HepG2 (cell line): ENCODE results near the gene CISTR. TPM values are rescaled to one million over a fixed set of nuclear protein-coding genes. Genes with fewer than 3 reads are reported as not detected.
A peak's percentile ranks its signal among the peaks of the same experiment; 100 is the strongest.

ENCODE experiments used
- ATAC-seq: fragments of 200-7000 bp; cut with Tn5 transposase; 3 replicates; pipeline ENCODE4 v1.9.1; 2020; ENCODE audit warnings: mild to moderate bottlenecking, moderate library complexity
- Bru-seq: library from RNA; stranded (reverse); fragments of 400-500 nt; gene quantifications from one replicate; lab custom pipeline; 2021; lab: Mats Ljungman, UMichigan
- BruChase-seq, 2 experiments: library from RNA; stranded (reverse); fragments of 400-500 nt; gene quantifications; one replicate each; lab custom pipeline; 2021; lab: Mats Ljungman, UMichigan
- BruUV-seq: library from RNA; stranded (reverse); fragments of 400-500 nt; replicated peaks from 2 replicates; lab custom pipeline; 2021; lab: Mats Ljungman, UMichigan
- CTCF ChIA-PET: fragments of 300-600 bp; formaldehyde crosslinking; extraction: SDS; loops from one replicate; lab custom pipeline; 2021; ENCODE audit warnings: low total read pairs, inconsistent platforms, low intra/inter-chr PET ratio; lab: Yijun Ruan, JAX
- POLR2A ChIA-PET: fragments of 350-600 bp; sonication (Branson Sonifier 250); formaldehyde crosslinking; loops from one replicate; lab custom pipeline; 2020; ENCODE audit warnings: antibody characterized with exemption, inconsistent platforms; lab: Yijun Ruan, JAX
- DNase-seq: peaks from one replicate; pipeline ENCODE4 v3.0.0-alpha.2; 2015; ENCODE audit warnings: low spot score
- FAIRE-seq: peaks from 3 replicates; lab custom pipeline; 2011; peaks lifted over from hg19 to GRCh38; lab: Jason Lieb, UNC
- H2AFZ ChIP-seq: one replicate; pipeline ENCODE4 v1.6.1; 2011; ENCODE audit warnings: low read length, inconsistent platforms
- H3K27ac ChIP-seq: fragments of 300-600 bp; 3 replicates; pipeline ENCODE4 v1.8.0; 2011; ENCODE audit warnings: mixed run types, mild to moderate bottlenecking, mixed read lengths, low read length, inconsistent platforms; ENCODE audit not compliant: insufficient read depth; ENCODE audit errors: extremely low read length
- H3K27me3 ChIP-seq, 2 experiments: fragments of 200-600 bp in 1 of 2; 2 replicates in 1 of 2; 3 replicates in 1 of 2; pipeline versions ENCODE4 v1.6.0 to v1.8.0; 2011; ENCODE audit warnings: low read length in 2 of 2, mild to moderate bottlenecking in 2 of 2, moderate library complexity in 2 of 2, inconsistent platforms in 1 of 2; ENCODE audit not compliant: insufficient read depth in 2 of 2, control insufficient read depth in 1 of 2
- H3K36me3 ChIP-seq, 2 experiments: fragments of 200-600 bp in 1 of 2; replicated peaks in 1 of 2; 2 replicates in 1 of 2; 3 replicates in 1 of 2; pipeline versions ENCODE4 v1.5.1 to v1.8.0; 2011; ENCODE audit warnings: low read length in 2 of 2, inconsistent platforms in 1 of 2; ENCODE audit not compliant: insufficient read depth in 2 of 2, control insufficient read depth in 1 of 2
- H3K4me1 ChIP-seq: 2 replicates; pipeline ENCODE4 v1.5.1; 2012; ENCODE audit warnings: low read length, inconsistent platforms; ENCODE audit not compliant: insufficient read depth
- H3K4me2 ChIP-seq: 2 replicates; pipeline ENCODE4 v1.6.0; 2011; ENCODE audit warnings: low read depth, low read length, inconsistent platforms
- H3K4me3 ChIP-seq, 3 experiments: fragments of 200-600 bp in 1 of 3; sonication (generic), shearing (Covaris generic) in 1 of 3; replicated peaks in 1 of 3; 2 replicates each; pipeline ENCODE4 v1.5.1; 2011 to 2016; ENCODE audit warnings: low read length in 3 of 3, inconsistent platforms in 2 of 3, low read depth in 2 of 3, mild to moderate bottlenecking in 2 of 3, control low read depth in 1 of 3, mixed read lengths in 1 of 3; ENCODE audit not compliant: insufficient read depth in 1 of 3
- H3K79me2 ChIP-seq: one replicate; pipeline ENCODE4 v1.6.1; 2011; ENCODE audit warnings: low read length, inconsistent platforms; ENCODE audit not compliant: insufficient read depth
- H3K9ac ChIP-seq: 2 replicates; pipeline ENCODE4 v1.6.0; 2011; ENCODE audit warnings: mild to moderate bottlenecking, low read depth, low read length, inconsistent platforms; ENCODE audit not compliant: insufficient read depth
- H3K9me3 ChIP-seq: 2 replicates; pipeline ENCODE4 v1.5.1; 2012; ENCODE audit warnings: mild to moderate bottlenecking, low read length
- H4K20me1 ChIP-seq: 2 replicates; pipeline ENCODE4 v1.6.0; 2011; ENCODE audit warnings: inconsistent platforms, mild to moderate bottlenecking, low read length, moderate library complexity; ENCODE audit not compliant: insufficient read depth
- EED ChIP-seq: sonication (generic); formaldehyde crosslinking; IDR thresholded peaks from 2 replicates; pipeline ENCODE4 v1.5.0; 2020; ENCODE audit warnings: mild to moderate bottlenecking, missing genetic modification reagents
- FOSL2 ChIP-seq: sonication (generic); formaldehyde crosslinking; IDR thresholded peaks from 2 replicates; pipeline ENCODE4 v1.4.0; 2020; ENCODE audit warnings: missing genetic modification reagents
- GABPB1 ChIP-seq: IDR thresholded peaks from 2 replicates; pipeline ENCODE4 v1.6.1; 2016; ENCODE audit warnings: mild to moderate bottlenecking, missing genetic modification reagents, moderate library complexity, missing compliant biosample characterization
- GPBP1L1 ChIP-seq: sonication (generic); formaldehyde crosslinking; IDR thresholded peaks from 2 replicates; pipeline ENCODE4 v1.5.0; 2020; ENCODE audit warnings: mild to moderate bottlenecking, missing genetic modification reagents
- HNRNPK ChIP-seq: fragments of 200-400 bp; formaldehyde crosslinking; IDR thresholded peaks from 2 replicates; pipeline ENCODE4 v1.6.1; 2018; ENCODE audit warnings: low read length, low read depth, moderate library complexity, mild to moderate bottlenecking; ENCODE audit not compliant: poor library complexity, severe bottlenecking
- MAX ChIP-seq: IDR thresholded peaks from 2 replicates; pipeline ENCODE4 v1.6.1; 2012; ENCODE audit warnings: inconsistent platforms
- PHB2 ChIP-seq: fragments of 450-650 bp; IDR thresholded peaks from 2 replicates; pipeline ENCODE4 v1.6.1; 2018; ENCODE audit not compliant: partially characterized antibody
- PHF8 ChIP-seq: sonication (generic); formaldehyde crosslinking; IDR thresholded peaks from 2 replicates; pipeline ENCODE4 v1.5.0; 2020; ENCODE audit warnings: missing genetic modification reagents
- SMYD3 ChIP-seq: sonication (generic); formaldehyde crosslinking; IDR thresholded peaks from 2 replicates; pipeline ENCODE4 v1.8.1; 2023; ENCODE audit warnings: mild to moderate bottlenecking, missing genetic modification reagents
- SNRNP70 ChIP-seq: fragments of 200-400 bp; formaldehyde crosslinking; IDR thresholded peaks from 2 replicates; pipeline ENCODE4 v1.6.1; 2017; ENCODE audit warnings: mild to moderate bottlenecking, low read depth, low read length, moderate library complexity
- SRSF1 ChIP-seq: fragments of 200-400 bp; formaldehyde crosslinking; optimal IDR thresholded peaks from 2 replicates; pipeline ENCODE3; 2017; ENCODE audit warnings: mild to moderate bottlenecking, low read depth, low read length, moderate library complexity
- TBX3 ChIP-seq: fragments of 450-650 bp; IDR thresholded peaks from 2 replicates; pipeline ENCODE4 v1.6.1; 2017; ENCODE audit warnings: antibody characterized with exemption, mild to moderate bottlenecking, inconsistent platforms, borderline replicate concordance
- ZMYM4 ChIP-seq: sonication (generic); formaldehyde crosslinking; IDR thresholded peaks from 2 replicates; pipeline ENCODE4 v1.8.1; 2023; ENCODE audit warnings: mild to moderate bottlenecking, missing genetic modification reagents
- ZNF205 ChIP-seq: IDR thresholded peaks from 2 replicates; pipeline ENCODE4 v1.6.1; 2018; ENCODE audit warnings: missing biosample characterization, missing genetic modification reagents
- ZNF333 ChIP-seq: sonication (generic); formaldehyde crosslinking; IDR thresholded peaks from 2 replicates; pipeline ENCODE4 v1.4.0; 2020; ENCODE audit warnings: mild to moderate bottlenecking, missing genetic modification reagents, borderline replicate concordance
- ZNF746 ChIP-seq: sonication (generic); formaldehyde crosslinking; IDR thresholded peaks from 2 replicates; pipeline ENCODE4 v1.8.0; 2022; ENCODE audit warnings: mild to moderate bottlenecking, missing genetic modification reagents
- ZNF777 ChIP-seq: sonication (generic); formaldehyde crosslinking; IDR thresholded peaks from 2 replicates; pipeline ENCODE4 v1.4.0; 2020; ENCODE audit warnings: missing genetic modification reagents
- ZNF790 ChIP-seq: sonication (generic); formaldehyde crosslinking; IDR thresholded peaks from 2 replicates; pipeline ENCODE4 v1.8.0; 2022; ENCODE audit warnings: missing genetic modification reagents, mild to moderate bottlenecking, borderline replicate concordance
- ZNF850 ChIP-seq: sonication (generic); formaldehyde crosslinking; conservative IDR thresholded peaks from 2 replicates; pipeline ENCODE4 v1.9.0; 2021; ENCODE audit warnings: mild to moderate bottlenecking, missing genetic modification reagents
- WGBS: methylation state at CpG from one replicate; pipeline ENCODE4 v1.1.6; 2017; ENCODE audit warnings: low lambda C conversion rate; 5-methylcytosine and 5-hydroxymethylcytosine counted together
- in situ Hi-C: cut with HindIII; loops from 2 replicates; pipeline ENCODE4 v1.10.0; 2017; ENCODE audit warnings: low pct_unique_long_range_greater_than_20kb; ENCODE audit not compliant: extremely low pct_ligation_motif_present
- intact Hi-C: fragments of 100-400 bp; cut with micrococcal nuclease; formaldehyde crosslinking; loops from one replicate; pipeline ENCODE4 v1.10.0; 2022; ENCODE audit not compliant: unreplicated experiment
- long read RNA-seq, 2 experiments: library from RNA in 1 of 2; library from polyadenylated mRNA in 1 of 2; stranded (forward) in 1 of 2; unstranded in 1 of 2; transcript quantifications; one replicate each; pipeline ENCODE4 v2.0.0, GENCODE V29; 2019 to 2022
- polyA minus RNA-seq, 3 experiments: library from RNA; depleted of rRNA, polyadenylated mRNA; stranded (reverse); fragments of >200 nt; gene quantifications; 2 replicates each; pipeline ENCODE4 v1.2.3, GENCODE V29; 2011; ENCODE audit warnings: low replicate concordance in 1 of 3
- polyA plus RNA-seq, 8 experiments: library from polyadenylated mRNA; depleted of rRNA in 3 of 8; stranded (reverse) in 7 of 8; unstranded in 1 of 8; fragments of >200 nt; fragmentation: Illumina TruSeq in 4 of 8; extraction: Trizol in 4 of 8; gene quantifications; 2 replicates each; pipeline versions ENCODE4 v1.2.1 to v1.2.3, GENCODE V29; 2011 to 2016; ENCODE audit warnings: low read depth in 4 of 8, missing spikeins in 1 of 8, mixed read lengths in 1 of 8; ENCODE audit not compliant: insufficient read depth in 1 of 8
- total RNA-seq, 5 experiments: library from RNA; depleted of rRNA; stranded (reverse); fragments of >200 nt; fragmentation: Illumina TruSeq; extraction: Trizol; gene quantifications; 2 replicates each; pipeline ENCODE4 v1.2.3, GENCODE V29; 2016; ENCODE audit warnings: low read depth in 1 of 5

CISTR gene
- total RNA-seq (2016; rRNA removed; fragmentation: Illumina TruSeq; extraction: Trizol): not detected in 2 replicates
- total RNA-seq (2016; cell fraction: cytosol; rRNA removed; fragmentation: Illumina TruSeq; extraction: Trizol; ENCODE audit: low read depth): not detected in 2 replicates
- total RNA-seq (2016; cell fraction: insoluble cytoplasmic fraction; rRNA removed; fragmentation: Illumina TruSeq; extraction: Trizol): not detected in 2 replicates
- total RNA-seq (2016; cell fraction: membrane; rRNA removed; fragmentation: Illumina TruSeq; extraction: Trizol): not detected in 2 replicates
- total RNA-seq (2016; cell fraction: nucleus; rRNA removed; fragmentation: Illumina TruSeq; extraction: Trizol): not detected in 2 replicates
- polyA plus RNA-seq (2011; rRNA removed): not detected in 2 replicates
- not detected in 2 replicates for polyA plus RNA-seq (2011; cell fraction: cytosol; rRNA removed)
- not detected in 2 replicates for polyA plus RNA-seq (2011; cell fraction: nucleus; rRNA removed)
- polyA plus RNA-seq (2012): not detected in 2 replicates
- not detected in 2 replicates for polyA plus RNA-seq (2016; cell fraction: cytosol; fragmentation: Illumina TruSeq; extraction: Trizol; ENCODE audit: low read depth)
- not detected in 2 replicates for polyA plus RNA-seq (2016; cell fraction: insoluble cytoplasmic fraction; fragmentation: Illumina TruSeq; extraction: Trizol; ENCODE audit: low read depth)
- not detected in 2 replicates for polyA plus RNA-seq (2016; cell fraction: membrane; fragmentation: Illumina TruSeq; extraction: Trizol; ENCODE audit: low read depth)
- not detected in 2 replicates for polyA plus RNA-seq (2016; cell fraction: nucleus; fragmentation: Illumina TruSeq; extraction: Trizol; ENCODE audit: insufficient read depth, low read depth)
- not detected in 2 replicates for polyA minus RNA-seq (2011; rRNA and poly(A)+ RNA removed; ENCODE audit: low replicate concordance)
- not detected in 2 replicates for polyA minus RNA-seq (2011; cell fraction: cytosol; rRNA and poly(A)+ RNA removed)
- not detected in 2 replicates for polyA minus RNA-seq (2011; cell fraction: nucleus; rRNA and poly(A)+ RNA removed)
- Bru-seq, nascent RNA: percentile 10 among the genes with signal in this experiment
- BruChase-seq, experiment 1, labeled RNA remaining after a 6-hour chase: percentile 11 among the genes with signal in this experiment
- BruChase-seq, experiment 2, labeled RNA remaining after a 2-hour chase: percentile 10 among the genes with signal in this experiment
- long read RNA-seq, experiment 1: 0 reads
- long read RNA-seq, experiment 2: 0 reads

DNA sequence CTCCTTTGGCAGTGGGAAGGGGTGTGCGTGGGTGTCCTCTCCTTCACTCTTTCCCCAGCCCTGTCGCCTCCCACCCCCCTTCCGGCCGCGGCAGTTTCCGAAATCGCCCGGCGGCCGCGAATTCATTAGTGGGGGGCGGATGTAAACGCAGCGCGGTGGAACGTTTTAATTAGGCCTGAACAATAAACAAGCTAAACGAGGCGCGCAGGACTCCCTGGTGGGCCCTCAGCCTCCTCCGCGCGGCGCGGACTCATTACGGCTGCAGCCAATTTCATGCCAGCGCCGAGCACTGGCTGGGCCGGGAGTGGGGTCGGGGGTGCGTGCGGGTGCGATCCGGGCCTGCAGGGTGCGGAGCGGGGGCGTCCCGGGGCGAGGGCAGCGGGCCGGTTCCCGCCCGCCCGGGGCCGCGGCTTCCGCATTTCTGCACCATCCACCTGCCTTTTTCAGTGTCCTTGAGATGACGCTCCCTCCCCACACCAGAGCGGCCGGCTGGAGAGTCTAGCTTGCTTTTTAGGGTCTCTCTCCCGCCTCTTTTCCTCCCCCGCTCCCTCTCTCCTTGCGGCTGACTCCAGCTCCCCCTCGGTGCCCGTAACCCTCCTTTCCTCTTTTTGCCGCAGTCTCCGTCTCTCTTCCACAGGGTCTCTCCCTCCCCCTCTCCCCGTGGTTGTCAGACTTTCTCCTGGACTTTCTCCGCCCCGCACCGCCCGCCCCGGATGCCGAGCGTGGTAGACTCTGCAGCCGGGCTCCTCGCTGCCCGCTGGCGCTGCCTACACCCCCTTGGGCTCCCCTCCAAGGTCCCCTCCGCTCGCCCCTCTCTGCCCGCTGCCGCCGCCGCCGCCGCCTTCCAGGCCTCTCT, at the start of gene CISTR:
CISTR (minus strand) TSS at position 644 of the 856 bp plus-strand sequence.
- ATAC-seq (peak; percentile 35), FAIRE-seq (no peak), DNase-seq (no peak)
- Histone ChIP-seq H3K9ac (no peak within 1 kb of the TSS), H3K27me3 (peaks cover 9 to 93% of the 10 kb centered on the region in 2 experiments; a peak in 4 of 5 replicates), H3K79me2 (no peaks in the 10 kb centered on the region), H3K9me3 (no peaks in the 10 kb centered on the region), H2AFZ (no peak within 1 kb of the TSS), H4K20me1 (no peaks in the 10 kb centered on the region), H3K36me3 (no peaks in the 10 kb centered on the region), H3K4me1 (peaks cover 18% of the 10 kb centered on the region), H3K27ac (no peak within 1 kb of the TSS), H3K4me2 (peak within 1 kb of the TSS; percentile 87), H3K4me3 (peak within 1 kb of the TSS; percentile 38 to 73 (median 45))
- no TSS peak for BruUV-seq
- intact Hi-C loops: no loop called here
- CTCF ChIA-PET: no interaction called here
- WGBS: 3% methylated on average over 48 of the region's 76 CpGs
- POLR2A ChIA-PET: no interaction called here
- in situ Hi-C loops: loop anchor here (10.0 kb wide), 1 partner anchor 463 kb away; no protein-coding TSS in a partner anchor
- TF ChIP-seq GABPB1 (CRISPR knock-in tag) (no peak; the same call in 1 of the 2 replicates), SRSF1 (no peak), SMYD3 (no peak), ZNF333 (CRISPR knock-in tag) (0 out of 2 replicates have a peak, but pooled peaks have one; percentile 20), HNRNPK (peak; percentile 19), ZNF205 (CRISPR knock-in tag) (peak; percentile 32; the same call in 1 of the 2 replicates), PHB2 (no peak), ZNF790 (no peak), MAX (0 out of 2 replicates have a peak, but pooled peaks have one; percentile 17), ZMYM4 (CRISPR knock-in tag) (0 out of 2 replicates have a peak, but pooled peaks have one; percentile 19), EED (peak; percentile 58; the same call in 1 of the 2 replicates), ZNF850 (CRISPR knock-in tag) (no peak), FOSL2 (CRISPR knock-in tag) (no peak), PHF8 (0 out of 2 replicates have a peak, but pooled peaks have one; percentile 31), TBX3 (no peak), GPBP1L1 (CRISPR knock-in tag) (no peak), ZNF746 (CRISPR knock-in tag) (0 out of 2 replicates have a peak, but pooled peaks have one; percentile 40), ZNF777 (CRISPR knock-in tag) (peak; percentile 62), SNRNP70 (no peak)
